ENCODE measurements around the gene SVOP.

GRCh38 chr12:108972358-108972757 is 48.5 kb downstream of the SVOP start:
- TF ChIP-seq EP300 (IDR thresholded peaks at IDR 0.05) = no peak
- no peak for TF ChIP-seq POLR2A (IDR thresholded peaks at IDR 0.05)
- TF ChIP-seq CTCF (IDR thresholded peaks at IDR 0.05) = no peak
